ENCODE data around the gene PRLR.

The PRLR gene

DNA sequence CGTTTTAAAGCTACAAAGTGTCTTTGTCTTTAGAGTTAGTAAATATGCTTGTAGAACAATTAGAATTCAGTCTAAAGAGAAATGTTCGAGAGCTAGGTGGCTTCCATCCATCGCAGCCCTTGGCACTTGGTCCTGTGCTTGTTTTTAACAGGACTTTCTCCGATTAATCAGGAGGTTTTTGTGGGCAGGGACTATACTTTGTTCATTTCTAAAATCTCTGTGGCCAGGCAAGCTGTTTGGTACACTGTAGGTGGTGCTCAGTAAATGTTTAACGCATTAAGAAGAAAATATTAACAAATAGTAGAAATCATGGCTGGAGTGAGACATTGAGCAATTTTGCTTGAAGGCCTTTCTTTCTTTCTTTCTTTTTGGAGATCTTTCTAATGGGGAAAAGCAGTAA is 203.3 kb downstream of the PRLR start:
- DNase-seq, result no peak

- DNase-seq, result no peak
These were observed 203.9 kb downstream of the PRLR start for GRCh38 chr5:35026280-35026840.

GRCh38 chr5:35024911-35025510 is 205.3 kb downstream of the PRLR start:
- no peak for DNase-seq

DNA sequence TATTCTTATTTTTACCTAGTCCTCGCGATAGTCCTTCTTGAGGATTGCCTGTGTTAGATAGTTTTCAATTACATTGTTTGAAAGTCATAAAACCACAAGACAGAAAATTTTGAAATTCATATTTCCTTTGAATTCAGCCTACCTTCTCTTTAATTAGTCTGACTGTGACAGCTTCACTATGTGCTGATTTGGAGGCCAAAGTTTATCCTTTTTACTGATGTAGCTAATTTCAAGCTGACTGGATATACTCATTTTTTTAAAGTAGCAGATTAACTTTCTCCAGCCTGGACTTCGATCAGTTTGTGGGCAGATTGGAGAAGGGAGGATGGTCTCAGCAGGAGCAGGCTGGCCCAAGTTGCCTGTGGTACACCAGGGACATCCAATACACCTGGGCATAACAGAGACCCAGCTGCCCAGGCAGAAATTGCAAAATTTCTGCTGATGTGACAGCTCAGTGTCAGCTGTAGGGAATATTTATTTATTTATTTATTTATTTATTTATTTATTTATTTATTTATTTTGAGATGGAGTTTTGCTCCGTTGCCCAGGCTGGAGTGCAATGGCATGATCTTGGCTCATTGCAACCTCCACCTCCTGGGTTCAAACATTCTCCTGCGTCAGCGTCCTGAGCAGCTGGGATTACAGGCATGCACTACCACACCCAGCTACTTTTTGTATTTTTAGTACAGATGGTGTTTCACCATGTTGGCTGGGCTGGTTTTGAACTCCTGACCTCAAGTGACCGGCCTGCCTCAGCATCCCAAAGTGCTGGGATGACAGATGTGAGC is 206.7 kb downstream of the PRLR start:
- no peak for DNase-seq

GRCh38 chr5:35016174-35017051 is 213.9 kb downstream of the PRLR start:
- DNase-seq, result no peak

DNA sequence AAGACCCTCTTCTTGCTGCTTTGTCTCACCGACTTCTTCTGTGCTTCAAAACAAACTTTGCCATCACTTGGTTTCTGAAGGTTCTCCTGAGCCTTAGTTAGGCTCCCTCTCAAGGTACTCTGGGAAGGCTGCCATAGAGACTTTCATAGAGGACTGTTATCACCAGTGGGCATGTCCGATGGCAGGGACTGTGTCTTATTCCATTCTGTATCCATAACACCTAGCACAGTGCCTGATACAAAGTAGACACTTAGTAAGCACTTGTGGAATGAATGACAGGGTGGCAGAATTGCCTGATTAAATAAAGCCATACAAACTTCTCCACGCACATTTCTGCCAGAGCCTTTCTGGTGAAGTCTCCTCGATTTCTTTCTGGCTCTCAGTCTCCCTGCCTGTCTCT is 215.2 kb downstream of the PRLR start:
- DNase-seq, result no peak

- no peak for DNase-seq
These were observed 217.5 kb downstream of the PRLR start for GRCh38 chr5:35012796-35013195.

DNA sequence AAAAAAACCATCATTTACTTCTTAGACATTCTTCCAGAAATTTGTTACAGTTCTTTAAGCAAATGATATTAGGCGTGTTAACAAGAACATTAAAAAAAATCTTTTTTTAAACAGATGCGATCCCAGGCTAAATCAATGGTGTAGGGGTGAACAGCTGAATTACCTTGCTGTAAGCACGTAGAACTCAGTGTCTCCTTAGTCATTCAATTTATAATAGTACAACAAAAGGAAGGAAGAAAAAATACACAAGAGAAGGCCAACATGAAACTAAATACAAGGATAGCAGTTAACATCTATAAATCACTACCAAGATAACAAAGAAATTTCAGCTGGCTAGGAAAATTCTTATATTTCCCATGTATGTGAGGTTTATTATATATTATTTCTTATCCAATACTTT is 217.9 kb downstream of the PRLR start:
- DNase-seq, result no peak

DNA sequence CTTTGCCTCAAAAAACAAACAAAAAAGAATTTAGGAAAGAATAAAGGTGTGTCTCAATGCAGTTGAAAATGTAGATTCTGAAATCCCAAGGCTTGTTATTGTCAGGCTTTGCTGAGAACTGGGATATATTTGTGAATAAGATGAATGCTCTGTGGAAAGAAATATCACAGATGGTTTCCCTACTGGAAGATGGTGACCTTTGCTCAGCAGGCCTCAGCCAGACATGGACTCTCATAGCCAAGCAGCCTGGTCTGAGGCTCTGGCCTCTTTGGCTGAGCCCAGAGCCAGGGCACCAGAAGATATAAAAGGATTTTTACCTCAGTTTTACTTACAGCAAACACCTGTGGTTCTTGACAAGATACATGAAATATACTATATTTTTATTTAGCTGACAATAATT is 219.6 kb downstream of the PRLR start:
- DNase-seq, result no peak

GRCh38 chr5:35009657-35010056 is 220.6 kb downstream of the PRLR start:
- no peak for DNase-seq

DNA sequence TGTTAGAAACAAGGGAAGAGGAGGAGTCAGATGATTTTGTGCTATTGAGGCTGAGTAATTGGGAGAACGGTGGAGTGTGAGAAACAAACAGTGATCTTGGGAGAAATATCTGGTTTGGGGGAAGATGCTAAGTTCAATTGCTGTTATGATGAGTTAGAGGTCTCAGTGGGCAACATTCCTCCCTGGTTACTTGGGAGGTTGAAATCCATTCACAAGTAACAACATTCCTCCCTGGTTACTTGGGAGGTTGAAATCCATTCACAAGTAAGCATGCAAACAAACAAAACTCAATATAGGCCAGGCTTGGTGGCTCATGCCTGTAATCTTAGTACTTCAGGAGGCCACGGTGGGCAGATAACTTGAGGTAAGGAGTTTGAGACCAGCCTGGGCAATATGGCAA is 221.3 kb downstream of the PRLR start:
- no peak for DNase-seq

DNA sequence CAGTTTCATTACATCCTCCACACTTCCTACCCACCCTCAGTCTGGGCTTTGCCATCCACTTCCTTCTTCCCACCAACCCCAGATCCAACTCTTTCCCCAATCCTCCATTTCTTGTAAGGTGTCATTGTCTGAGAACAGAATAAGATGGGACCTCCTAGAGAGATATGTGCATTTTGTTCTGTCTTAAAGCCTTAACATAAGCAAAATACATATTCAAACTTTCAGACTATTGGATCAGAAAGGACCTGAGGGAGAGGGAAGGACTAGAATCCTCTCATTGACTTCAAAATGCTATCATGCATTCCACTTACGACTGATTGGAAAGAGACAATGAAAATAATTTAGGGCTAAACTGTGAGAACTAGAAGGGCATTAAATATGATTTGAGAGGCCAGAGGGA is 225.5 kb downstream of the PRLR start:
- no peak for DNase-seq

- no peak for DNase-seq
These were observed 226.1 kb downstream of the PRLR start for GRCh38 chr5:35004200-35004599.

GRCh38 chr5:35003018-35003957 is 227.0 kb downstream of the PRLR start:
- peak; percentile 31 for DNase-seq

GRCh38 chr5:35002459-35002858 is 227.8 kb downstream of the PRLR start:
- no peak for DNase-seq

GRCh38 chr5:35001842-35002241 is 228.4 kb downstream of the PRLR start:
- DNase-seq, result no peak

Measured in NCI-H146 (cell line).